SK-N-DZ (cell line): ENCODE measurements around the gene ZNF280B.
"Not testable (repeated sequence)": the region's sequence is repeated elsewhere in the genome, so short reads cannot be mapped to it uniquely, and the experiment has no call there.

Experiments used
- DNase-seq: peaks from one replicate; pipeline ENCODE4 v3.0.0-alpha.2; 2015; ENCODE audit warnings: low spot score

Gene ZNF280B

DNA sequence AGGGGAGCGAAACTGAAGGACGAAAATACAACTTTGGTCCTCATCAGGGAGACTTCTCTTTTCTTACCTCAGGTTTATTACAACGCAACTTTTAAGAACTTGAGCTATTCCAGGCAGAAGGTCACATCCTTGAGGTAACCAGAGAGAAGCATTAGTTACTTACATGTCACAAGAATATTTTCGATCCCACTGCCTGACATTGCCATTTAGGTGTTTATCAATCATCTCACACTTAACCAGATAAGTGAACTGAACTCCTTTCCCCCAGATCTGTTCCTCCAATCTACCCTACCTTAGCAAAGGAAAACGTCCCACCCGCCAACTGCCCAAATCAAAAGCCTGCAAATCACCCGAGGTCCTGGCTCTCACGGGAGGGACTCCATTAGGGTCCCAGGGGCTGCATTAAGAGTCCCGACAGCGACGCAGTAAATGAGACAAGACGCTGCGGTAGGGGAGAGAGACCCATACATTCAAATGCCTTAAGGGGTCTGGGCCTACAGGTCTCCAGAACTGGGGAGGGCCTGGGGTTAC is 734 bp downstream of the ZNF280B start:
- peak; percentile 14 for DNase-seq

DNA sequence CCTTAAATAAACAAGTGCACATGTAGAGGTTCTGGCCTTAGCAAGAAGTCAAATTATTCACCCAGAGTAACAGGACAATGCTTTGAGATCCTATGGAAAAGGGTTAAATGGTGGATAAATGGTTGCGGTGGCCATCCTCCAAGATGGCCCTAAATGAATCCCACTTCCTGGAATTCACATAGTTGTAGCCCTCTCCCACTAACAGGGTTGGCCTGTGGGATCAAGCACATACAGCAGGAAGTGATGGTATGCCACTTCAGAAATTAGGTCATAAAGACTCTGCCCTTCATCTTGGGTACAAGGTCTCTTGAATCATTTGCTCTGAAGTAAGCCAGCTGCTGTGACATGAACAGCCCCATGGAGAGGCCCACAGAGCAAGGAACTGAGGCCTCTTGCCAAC is 1.8 kb downstream of the ZNF280B start:
- DNase-seq: no peak

DNA sequence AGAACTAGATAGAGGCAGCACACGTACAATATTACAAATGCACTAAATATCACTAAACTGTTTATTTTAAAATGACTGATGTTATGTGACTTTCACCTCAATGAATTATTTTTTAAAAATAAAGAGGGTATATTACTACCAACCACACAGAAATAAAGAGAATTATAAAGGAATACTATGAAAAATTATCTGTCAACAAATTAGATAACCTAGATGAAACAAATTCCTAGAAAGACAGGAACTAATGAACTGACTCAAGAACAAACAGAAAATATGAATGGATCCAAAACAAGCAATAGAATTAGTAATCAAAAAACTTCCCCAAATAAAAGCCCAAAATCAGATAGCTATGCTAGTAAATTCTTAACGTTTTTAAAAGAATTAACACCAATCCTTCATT is 10.3 kb downstream of the ZNF280B start:
- DNase-seq: no peak

DNA sequence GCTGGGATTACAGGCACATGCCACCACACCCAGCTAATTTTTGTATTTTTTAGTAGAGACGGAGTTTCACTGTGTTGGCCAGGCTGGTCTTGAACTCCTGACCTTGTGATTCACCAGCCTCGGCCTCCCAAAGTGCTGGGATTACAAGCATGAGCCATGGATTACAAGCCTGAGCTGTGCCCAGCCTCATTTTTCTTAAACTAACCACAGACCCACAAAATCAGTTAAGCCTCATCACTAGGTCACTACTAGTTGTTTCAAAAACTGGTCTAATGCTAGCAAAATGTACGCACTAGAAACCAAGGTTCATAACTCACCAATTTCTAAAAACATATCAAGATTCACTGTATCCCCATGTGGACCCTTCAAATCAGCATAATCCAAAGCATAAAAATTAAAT is 17.0 kb downstream of the ZNF280B start:
- not testable (repeated sequence) for DNase-seq

DNA sequence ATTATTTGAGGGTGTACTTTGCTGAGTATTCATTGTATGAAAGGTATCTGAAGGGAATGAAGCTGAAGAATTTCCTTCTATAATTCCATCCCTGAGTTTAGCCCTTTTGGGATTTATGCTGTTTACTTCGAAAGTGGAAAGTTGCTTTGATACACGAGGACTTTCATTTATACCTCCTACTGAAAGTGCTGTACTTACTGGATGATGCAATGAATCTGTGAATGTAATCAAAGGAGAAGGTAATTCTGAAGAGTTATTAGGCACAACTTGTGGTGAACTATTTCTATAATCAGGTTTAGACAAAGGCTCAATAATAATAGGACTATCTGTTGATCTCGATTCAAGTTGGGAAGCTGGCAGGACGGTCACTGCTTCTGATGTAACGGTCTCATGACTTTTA is 19.8 kb downstream of the ZNF280B start:
- DNase-seq: no peak

DNA sequence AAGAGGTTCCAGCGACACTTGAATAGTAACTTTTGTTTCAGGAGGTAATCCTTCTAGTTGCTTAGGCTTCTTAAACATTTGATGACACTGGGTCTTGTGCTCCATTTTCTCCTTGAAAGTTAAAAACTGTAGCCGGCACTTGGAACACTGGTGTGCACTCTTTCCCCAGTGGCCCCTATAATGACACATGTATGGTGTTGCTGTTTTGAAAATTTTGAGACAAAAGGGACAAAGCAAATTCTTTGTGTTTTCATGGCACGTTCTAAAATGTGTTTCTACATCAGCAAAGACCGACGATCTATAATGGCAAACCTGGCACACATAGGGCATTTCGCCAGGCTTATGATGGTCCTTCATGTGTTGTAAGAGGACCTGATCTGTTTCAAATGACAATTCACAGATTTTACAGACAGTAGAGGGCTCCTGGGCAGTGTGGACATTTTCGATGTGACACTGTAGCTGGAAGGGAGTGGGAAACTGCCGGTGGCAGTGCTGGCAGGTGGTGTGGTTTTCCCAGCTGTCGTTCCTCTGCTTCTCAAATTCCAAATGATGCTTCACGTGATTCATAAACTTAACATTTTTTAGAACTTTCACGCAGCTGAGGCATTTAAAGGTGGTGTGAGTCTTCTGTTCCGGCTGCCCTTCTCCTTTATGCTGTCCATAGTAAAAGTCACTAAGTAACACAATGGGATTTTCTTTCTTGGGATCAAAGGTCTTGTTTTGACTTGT is 20.5 kb downstream of the ZNF280B start:
- no peak for DNase-seq

DNA sequence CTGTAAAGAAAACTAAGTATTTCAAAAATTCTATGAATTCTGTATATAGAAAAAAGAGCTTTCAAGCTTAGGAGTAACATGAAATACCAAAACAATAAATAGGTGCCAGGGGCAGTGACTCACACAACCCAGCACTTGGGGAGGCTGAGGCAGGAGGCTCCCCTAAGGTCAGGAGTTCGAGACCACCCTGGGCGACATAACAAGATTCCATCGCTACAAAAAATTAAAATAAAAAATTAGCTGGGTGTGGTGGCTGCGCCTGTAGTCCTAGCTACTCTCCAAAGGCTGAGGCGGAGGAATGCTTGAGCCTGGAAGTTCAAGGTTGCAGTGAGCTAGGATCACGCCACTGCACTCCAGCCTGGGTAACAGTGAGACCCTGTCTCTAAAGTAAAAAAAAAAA is 21.5 kb downstream of the ZNF280B start:
- no peak for DNase-seq

DNA sequence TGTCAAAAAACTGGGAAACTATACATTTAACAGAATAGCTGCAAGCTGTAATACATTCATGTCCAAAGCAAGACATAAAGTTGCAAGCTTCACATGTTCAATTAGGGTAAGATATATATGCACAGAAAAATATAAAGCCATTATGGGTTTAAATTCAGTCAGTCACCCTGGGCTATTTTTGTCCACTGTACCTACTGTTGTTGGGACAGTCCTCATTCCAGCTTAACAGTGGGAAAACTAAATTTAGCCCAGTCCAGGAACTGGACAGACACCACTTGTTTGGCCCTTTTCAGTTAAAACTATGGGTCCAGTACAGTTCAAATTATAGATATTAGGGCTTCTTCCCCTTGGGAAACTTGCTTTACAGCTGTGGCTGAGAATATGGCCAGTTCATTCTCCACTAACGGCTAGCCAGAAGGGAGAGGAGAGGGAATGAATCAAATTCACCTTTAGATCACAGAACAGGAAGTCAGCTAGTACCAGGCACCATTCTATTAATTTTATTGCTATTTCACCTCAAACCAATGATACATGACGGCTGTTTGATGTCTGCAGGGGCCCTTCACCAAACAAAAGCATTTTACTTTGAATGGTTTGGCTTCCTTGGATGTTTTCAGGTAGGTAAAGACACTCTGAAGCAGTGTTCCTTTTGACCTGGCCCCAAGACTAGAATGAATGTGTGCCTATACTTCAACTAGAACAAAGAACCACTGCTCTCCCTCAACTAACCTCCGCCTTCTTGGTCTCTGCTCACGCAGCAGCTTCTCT is 22.2 kb downstream of the ZNF280B start:
- no peak for DNase-seq

DNA sequence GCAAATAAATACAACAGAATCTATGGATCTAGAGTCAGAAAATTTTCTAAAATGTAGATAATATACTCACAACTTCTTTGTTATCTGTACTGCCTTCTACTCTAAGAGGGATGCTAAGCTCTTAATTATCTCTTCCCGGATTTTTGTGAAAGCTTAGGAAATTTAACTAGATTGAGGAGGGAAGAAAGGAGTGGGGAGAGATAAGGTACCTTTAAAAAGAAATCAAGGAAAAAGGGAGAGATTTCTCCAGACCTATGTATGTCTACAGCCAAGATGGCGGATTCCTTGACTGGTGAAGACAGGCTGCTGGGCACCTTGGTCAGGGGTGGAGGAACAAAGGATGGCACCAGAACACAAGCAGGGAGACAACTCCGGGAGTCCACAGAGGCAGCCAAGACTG is 23.0 kb downstream of the ZNF280B start:
- DNase-seq: no peak

DNA sequence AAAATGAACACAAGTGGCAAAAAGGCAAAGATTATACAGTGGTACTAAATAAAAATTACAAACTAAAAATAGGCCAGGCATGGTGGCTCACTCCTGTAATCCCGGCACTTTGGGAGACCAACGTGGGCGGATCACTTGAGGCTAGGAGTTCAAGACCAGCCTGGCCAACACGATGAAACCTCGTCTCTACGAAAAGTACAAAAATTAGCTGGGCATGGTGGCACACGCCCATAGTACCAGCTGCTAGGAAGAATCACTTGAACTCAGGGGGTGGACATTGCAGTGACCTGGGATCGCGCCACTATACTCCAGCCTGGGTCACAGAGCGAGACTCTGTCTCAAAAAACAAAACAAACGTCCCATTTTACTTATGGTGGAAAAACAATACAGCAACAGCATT is 24.5 kb downstream of the ZNF280B start:
- no peak for DNase-seq

DNA sequence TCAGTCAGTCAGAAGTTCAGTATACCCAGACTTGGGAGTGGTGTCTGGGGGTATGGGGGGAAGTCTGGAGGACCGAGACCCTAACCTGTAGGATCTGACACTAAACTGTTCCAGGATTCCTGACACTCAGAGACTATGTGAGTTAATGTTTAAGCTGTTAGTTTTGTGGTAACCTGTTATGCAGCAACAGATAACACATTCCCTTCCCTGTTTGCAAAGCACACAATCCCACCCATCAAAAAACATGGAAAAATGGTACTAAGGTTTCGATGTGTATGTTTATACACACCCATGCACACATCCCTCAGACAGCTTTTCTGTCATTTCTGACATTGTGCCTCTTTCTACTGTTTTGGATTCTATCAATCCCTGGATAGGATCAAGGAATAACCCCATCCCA is 27.6 kb downstream of the ZNF280B start:
- DNase-seq: no peak

DNA sequence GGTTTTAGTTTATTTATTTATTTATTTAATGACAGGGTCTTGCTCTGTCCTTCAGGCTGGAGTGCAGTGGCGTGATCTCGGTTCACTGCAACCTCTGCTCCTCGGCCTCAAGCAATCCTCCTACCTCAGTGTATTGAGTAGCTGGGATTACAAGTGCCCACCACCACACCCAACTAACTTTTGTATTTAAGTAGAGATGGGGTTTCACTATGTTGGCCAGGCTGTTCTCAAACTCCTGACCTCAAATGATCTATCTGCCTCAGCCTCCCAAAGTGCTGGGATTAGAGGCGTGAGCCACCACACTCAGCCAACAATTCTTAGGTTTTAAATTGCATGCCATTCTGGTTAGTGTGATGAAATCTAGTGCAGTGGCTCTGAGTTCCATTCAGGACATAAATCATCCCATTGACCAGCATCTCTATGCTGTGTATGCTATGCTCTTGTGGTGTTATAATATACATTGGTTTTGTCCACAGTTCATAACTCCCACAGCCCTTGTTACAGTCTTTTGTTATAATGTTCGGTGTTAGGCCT is 28.5 kb downstream of the ZNF280B start:
- DNase-seq: no peak

DNA sequence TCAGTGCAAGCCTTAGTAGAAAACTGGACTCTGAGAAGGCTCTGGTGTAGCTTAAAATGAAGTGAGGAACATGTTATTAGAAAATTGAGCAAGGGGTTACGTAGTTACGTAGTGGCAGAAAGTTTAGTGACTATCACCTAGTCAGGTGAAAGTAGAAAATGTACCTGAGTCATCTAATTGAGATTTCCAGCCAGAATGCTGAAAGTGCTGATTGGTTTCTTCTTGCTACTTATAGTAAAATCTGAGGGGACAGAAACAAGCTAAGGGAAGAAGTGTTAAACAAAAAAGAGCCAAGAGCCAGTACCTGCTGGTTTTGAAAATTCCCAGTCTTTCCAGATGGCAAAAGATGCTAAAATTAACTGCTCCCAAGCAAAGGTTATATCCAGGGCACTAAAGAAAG is 29.4 kb downstream of the ZNF280B start:
- no peak for DNase-seq

DNA sequence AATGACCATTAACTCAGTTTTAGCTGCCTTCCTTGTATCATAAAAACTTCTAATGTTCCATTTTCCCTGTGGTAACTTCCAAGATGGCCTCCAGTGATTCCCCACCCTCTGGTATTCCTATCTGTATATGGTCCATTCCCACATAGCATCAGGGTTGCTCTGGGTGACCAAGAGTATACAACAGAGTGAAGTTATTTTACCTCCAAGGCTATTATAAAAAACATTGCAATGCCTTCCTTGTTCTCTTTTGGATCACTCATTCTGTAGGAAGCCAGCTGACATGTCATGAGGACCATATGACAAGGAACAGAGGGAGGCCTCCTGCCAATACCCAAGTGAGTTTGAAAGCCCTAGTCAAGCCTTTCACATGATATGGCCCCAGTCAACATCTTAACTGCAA is 30.1 kb downstream of the ZNF280B start:
- no peak for DNase-seq

DNA sequence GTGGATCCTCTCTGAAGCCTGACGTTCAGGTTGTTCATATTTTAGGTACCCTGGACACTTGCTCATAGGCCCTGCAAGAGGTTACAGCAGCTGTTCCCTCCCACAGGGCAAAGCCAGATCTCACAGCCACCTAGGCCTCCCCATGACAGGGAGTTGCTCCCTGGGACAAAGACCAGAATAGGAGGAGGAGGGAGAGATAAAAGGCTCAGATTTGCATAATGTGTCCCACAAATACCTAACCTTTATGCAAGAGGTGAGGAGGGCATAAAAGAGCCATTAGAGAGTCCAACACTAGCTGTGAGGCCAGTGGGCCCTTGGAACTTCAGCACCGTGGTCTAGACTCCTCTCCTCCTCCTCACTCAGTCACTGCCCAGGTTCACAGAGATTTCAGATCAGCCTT is 33.8 kb downstream of the ZNF280B start:
- DNase-seq: no peak

DNA sequence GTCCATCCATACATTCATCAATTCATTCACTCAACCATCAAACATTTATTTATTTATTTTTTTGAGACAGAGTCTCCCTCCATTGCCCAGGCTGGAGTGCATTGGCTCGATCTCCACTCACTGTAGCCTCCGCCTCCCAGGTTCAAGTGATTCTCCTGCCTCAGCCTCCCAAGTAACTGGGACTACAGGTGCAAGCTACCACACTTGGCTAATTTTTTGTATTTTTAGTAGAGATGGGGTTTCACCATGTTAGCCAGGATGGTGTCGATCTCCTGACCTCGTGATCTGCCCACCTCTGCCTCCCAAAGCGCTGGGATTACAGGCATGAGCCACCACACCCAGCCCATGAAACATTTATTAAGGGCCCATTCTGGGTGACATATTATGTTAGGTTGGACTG is 37.4 kb downstream of the ZNF280B start:
- not testable (repeated sequence) for DNase-seq

DNA sequence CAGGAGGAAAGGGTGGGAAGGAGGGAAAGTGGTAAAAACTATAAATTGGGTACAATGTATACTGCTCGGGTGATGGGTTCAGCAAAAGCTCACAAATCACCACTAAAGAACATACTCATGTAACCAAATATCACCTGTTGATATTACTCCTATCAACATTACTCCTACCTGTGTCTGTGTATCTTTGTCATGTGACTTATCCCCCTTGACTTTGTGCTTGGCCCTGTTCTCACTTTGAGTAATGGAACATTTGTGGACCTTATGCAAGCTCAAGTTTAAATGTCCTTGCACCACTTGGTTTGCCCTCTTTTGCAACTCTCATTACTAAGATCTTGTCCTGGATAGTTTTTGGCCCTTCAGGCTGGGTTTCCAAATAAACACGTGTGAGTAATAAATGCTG is 39.0 kb downstream of the ZNF280B start:
- no peak for DNase-seq

DNA sequence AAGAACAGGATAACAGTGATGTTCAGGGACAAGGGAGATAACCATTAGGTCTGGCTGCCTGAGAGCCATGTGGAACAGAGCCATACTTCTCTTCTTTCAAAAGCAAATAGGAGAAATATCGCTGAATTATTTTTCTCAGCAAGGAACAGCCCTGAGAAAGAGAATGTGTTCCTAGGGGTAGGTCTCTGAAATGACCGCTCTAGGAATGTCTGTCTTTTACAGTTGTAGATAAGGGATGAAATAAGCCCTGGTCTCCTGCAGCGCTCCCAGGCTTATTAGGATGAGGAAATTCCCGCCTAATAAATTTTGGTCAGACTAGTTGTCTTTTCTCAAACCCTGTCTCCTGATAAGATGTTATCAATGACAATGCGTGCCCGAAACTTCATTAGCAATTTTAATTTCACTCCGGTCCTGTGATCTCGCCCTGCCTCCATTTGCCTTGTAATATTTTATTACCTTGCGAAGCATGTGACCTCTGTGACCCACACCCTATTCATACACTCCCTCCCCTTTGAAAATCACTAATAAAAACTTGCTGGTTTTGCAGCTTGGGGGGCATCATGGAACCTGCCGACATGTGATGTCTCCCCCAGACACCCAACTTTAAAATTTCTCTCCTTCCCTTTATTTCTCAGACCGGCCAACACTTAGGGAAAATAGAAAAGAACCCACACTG is 39.6 kb downstream of the ZNF280B start:
- not testable (repeated sequence) for DNase-seq

DNA sequence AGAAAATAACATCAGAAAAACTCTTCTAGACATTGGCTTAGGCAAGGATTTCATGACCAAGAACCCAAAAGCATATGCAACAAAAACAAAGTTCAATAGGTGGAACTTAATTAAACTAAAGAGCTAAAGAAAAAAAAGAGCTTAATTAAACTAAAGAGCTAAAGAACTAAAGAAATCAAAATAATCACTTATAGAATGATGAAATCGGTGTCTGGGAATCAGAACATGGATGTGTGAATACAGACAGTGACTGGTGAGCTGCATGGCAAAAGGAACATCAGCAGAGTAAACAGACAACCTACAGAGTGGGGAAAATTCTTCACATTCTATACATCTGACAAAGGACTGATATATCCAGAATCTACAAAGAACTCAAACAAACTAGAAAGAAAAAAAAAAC is 41.4 kb downstream of the ZNF280B start:
- no peak for DNase-seq

DNA sequence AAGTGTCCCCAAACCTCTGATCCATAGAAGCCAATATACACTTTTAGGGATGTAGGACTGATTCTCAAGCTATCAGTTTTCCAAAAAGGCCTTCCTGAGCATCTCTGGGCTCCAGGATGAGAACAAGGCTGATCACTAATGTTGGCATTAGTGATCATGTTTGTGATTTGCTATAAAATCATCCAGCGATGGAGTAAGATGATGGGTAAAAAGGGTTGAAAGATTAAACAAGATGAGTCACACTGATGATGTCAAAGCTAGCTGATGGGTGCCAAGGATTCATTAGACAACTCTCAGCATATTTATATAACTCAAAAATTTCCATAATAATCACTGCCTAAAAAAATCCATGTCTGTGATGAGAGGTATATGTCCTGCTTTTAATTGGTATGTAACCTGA is 42.8 kb downstream of the ZNF280B start:
- DNase-seq: no peak

DNA sequence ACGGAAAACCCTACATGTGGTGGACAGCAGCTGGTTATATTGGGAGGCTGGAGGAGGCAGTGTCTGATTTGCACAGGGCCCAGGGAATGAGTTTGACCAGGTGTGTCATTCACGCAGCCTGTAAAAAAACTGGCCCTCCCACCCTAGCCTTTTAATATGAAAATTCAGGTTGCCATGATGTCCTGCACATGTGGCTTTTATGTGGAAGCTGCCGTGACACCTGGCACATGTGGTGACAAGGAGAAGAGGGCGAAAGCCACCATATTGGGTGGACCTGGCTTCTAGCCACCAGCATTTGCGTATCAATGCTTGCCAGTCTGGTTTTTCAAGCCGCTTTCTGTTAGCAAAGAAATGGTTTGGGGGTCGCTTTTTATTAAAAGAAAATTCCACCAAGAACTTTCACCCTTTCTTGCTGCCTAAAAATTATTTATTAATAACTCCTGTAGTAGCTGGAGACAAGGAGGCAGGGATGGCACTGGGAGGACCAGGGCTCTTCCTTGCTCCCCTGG is 43.4 kb downstream of the ZNF280B start:
- no peak for DNase-seq

DNA sequence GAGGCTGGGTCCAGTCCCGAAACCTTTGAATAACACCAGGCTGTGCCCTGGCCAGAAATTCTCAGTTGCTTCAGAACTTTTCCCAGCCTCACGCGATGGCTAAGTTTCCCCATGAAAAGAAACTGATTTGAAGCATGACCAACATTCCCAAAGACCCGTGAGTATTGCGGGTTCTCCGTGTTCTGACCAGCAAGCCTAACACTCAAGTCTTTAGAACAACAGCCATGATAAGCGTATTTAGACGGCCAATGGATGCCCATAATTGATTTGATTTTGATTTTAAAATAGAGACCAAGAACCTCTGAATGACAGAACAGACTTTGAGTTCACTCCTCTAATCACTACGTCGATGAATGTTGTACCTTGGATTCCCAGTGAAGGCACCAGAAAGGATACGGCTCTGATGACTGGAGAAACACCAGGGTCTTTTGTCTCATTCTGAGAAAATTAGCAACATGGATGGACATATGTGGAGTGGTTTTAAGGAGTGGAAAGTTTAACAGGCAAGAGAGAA is 43.9 kb downstream of the ZNF280B start:
- DNase-seq: no peak
